Upper lobe of right lung (tissue), 1 donor: Measurements from ENCODE around the gene ELF3. TPM values are rescaled to one million over a fixed set of nuclear protein-coding genes. Genes with fewer than 3 reads are reported as not detected.
A peak's percentile ranks its signal among the peaks of the same experiment; 100 is the strongest.

Source experiments
- ATAC-seq: fragments of 200-7000 bp; cut with Tn5 transposase; one replicate; pipeline ENCODE4 v1.9.1; 2020; ENCODE audit warnings: mild to moderate bottlenecking, moderate library complexity
- DNase-seq: peaks from one replicate; pipeline ENCODE4 v3.0.0-alpha.2; 2020
- H3K27ac ChIP-seq: fragments of 200-600 bp; one replicate; pipeline ENCODE4 v1.8.0; 2022
- H3K27me3 ChIP-seq: fragments of 200-600 bp; one replicate; pipeline ENCODE4 v1.8.0; 2022; ENCODE audit warnings: mild to moderate bottlenecking
- H3K36me3 ChIP-seq: fragments of 200-600 bp; one replicate; pipeline ENCODE4 v1.8.0; 2022
- H3K4me1 ChIP-seq: fragments of 200-600 bp; one replicate; pipeline ENCODE4 v1.8.0; 2022
- H3K4me3 ChIP-seq: fragments of 200-600 bp; one replicate; pipeline ENCODE4 v1.8.0; 2022; ENCODE audit warnings: mild to moderate bottlenecking
- H3K9me3 ChIP-seq: fragments of 200-600 bp; one replicate; pipeline ENCODE4 v1.8.0; 2022
- intact Hi-C: fragments of 100-400 bp; cut with DNase I; formaldehyde crosslinking; loops from one replicate; pipeline ENCODE4 v1.11.0; 2022
- total RNA-seq: library from RNA; stranded (reverse); fragmentation: NEBNext Ultra II Directional; extraction: Animal tissue kit (Norgen Biotek cat#: 25700); gene quantifications from one replicate; pipeline ENCODE4 v1.2.1, GENCODE V29; 2021
- TF ChIP-seq, protein P1 (sequence below): fragments of 200-600 bp; IDR thresholded peaks from one replicate; pipeline ENCODE4 v1.8.0; 2022; ENCODE audit warnings: antibody characterized with exemption
- donor health status: DM: no; HTN: yes; CAD: no; lungs with severe emphysema.

ELF3 gene
- total RNA-seq, 1 donor from 2014 or later: 62.9 TPM

DNA sequence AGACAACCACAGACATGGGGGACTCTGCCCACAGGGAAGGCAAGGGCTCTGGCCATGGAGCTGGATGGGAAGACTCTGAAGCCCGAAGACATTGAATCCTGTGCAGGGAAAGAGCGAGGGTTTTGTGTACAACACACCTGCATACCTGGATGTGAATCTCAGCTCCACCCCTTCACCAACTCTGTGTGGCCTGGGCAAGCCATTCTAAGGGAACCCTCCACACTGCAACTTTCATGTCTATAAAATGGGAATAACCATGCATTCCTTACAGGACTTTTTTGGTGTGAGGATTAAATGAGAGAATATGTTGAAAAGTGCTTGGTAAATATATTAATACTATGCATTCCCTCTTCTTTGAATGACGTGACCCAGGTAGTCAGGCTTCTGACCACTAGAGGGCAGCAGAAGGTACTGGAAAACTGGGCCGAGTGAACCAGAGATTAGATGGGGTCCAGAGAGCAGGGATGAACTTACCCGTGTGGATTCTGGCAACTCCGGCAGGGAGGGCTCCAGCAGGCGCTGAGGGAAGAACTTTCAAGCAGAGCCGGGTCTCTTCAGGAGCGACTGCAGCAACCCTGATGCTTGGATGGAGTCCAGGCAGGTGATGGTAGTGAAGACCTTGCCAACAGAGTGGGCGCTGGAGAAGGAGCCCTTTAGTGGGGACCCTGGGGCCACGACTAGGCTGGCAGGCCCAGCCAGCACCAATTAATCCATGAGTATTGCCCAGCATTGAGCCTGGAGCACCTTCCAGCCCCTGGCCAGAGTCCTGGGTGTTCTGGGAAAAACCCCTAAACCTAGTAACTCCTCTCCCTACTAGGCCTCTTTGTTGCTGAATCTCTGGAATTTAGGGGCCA, 834 bp upstream of the ELF3 start:
- ATAC-seq: peak; percentile 65
- Histone ChIP-seq H3K27me3 (no peaks in the 10 kb centered on the region), H3K9me3 (no peaks in the 10 kb centered on the region), H3K36me3 (peaks cover 32% of the 10 kb centered on the region), H3K4me3 (peak overlapping the region; percentile 8), H3K4me1 (no peaks in the 10 kb centered on the region), H3K27ac (peak overlapping the region; percentile 80)
- TF ChIP-seq, protein P1, sequence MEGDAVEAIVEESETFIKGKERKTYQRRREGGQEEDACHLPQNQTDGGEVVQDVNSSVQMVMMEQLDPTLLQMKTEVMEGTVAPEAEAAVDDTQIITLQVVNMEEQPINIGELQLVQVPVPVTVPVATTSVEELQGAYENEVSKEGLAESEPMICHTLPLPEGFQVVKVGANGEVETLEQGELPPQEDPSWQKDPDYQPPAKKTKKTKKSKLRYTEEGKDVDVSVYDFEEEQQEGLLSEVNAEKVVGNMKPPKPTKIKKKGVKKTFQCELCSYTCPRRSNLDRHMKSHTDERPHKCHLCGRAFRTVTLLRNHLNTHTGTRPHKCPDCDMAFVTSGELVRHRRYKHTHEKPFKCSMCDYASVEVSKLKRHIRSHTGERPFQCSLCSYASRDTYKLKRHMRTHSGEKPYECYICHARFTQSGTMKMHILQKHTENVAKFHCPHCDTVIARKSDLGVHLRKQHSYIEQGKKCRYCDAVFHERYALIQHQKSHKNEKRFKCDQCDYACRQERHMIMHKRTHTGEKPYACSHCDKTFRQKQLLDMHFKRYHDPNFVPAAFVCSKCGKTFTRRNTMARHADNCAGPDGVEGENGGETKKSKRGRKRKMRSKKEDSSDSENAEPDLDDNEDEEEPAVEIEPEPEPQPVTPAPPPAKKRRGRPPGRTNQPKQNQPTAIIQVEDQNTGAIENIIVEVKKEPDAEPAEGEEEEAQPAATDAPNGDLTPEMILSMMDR: peak; percentile 86
- DNase-seq: no peak
- intact Hi-C loops: loop anchor here (5.0 to 10.0 kb wide), 2 partner anchors 123 to 275 kb away; no protein-coding TSS in a partner anchor

DNA sequence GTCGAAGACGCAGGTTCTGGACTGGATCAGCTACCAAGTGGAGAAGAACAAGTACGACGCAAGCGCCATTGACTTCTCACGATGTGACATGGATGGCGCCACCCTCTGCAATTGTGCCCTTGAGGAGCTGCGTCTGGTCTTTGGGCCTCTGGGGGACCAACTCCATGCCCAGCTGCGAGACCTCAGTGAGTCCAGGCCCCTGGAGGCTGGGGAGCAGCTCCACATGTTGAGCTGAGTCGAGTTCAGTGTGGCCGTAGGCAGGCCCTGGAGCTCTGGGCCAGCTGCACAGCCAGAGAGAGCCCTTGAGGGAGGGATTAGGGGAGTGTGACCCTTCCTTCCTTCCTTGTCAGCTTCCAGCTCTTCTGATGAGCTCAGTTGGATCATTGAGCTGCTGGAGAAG, 1.6 kb downstream of the ELF3 start:
- TF ChIP-seq, protein P1: no peak
- Histone ChIP-seq H3K4me1 (no peaks in the 10 kb centered on the region), H3K36me3 (peaks cover 22% of the 10 kb centered on the region), H3K4me3 (peak overlapping the region; percentile 53), H3K27ac (peak overlapping the region; percentile 36), H3K9me3 (no peaks in the 10 kb centered on the region), H3K27me3 (no peaks in the 10 kb centered on the region)
- ATAC-seq (no peak), DNase-seq (no peak)
- intact Hi-C loops: loop anchor here (5.0 kb wide), 1 partner anchor 120 kb away; no protein-coding TSS in a partner anchor

DNA sequence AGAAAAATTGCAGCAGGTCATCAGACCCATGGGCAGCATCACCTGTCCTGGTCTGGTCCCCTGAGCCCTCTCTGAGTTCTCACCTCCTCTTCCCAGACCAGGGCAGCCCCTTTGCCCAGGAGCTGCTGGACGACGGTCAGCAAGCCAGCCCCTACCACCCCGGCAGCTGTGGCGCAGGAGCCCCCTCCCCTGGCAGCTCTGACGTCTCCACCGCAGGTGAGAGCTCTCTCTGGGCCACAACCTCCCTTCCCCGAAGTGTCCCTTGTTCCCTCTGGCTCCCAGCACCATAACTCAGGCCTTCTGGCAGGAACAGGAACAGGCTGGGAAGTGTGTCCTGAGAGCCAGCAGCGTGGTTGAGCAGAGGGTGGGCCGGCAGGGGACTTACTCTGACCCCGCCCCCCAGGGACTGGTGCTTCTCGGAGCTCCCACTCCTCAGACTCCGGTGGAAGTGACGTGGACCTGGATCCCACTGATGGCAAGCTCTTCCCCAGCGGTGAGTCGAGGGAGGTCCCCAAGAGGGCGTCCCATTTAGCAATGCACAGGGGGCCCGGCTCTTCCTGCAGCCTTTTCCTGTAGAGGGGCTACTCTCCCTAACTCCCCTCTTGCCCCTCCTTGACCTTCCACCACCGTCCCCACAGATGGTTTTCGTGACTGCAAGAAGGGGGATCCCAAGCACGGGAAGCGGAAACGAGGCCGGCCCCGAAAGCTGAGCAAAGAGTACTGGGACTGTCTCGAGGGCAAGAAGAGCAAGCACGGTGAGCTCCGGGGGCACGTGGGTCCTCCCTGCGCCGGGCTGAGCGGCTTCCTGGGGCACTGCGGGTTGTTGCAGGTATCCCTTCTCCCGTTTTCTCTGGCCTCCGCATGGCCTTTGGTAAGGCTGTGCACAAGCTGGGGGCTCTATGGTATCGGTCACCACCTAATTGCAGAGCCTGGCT, 2.4 kb downstream of the ELF3 start:
- TF ChIP-seq, protein P1: no peak
- DNase-seq (no peak), ATAC-seq (no peak)
- H3K4me3 ChIP-seq: peak overlapping the region; percentile 53
- intact Hi-C loops: loop anchor here (5.0 kb wide), 1 partner anchor 119 kb away; no protein-coding TSS in a partner anchor
- H3K9me3 ChIP-seq: no peaks in the 10 kb centered on the region
- H3K27ac ChIP-seq: peak overlapping the region; percentile 36
- H3K27me3 ChIP-seq: no peaks in the 10 kb centered on the region
- no peaks in the 10 kb centered on the region for H3K4me1 ChIP-seq
- peaks cover 19% of the 10 kb centered on the region for H3K36me3 ChIP-seq

DNA sequence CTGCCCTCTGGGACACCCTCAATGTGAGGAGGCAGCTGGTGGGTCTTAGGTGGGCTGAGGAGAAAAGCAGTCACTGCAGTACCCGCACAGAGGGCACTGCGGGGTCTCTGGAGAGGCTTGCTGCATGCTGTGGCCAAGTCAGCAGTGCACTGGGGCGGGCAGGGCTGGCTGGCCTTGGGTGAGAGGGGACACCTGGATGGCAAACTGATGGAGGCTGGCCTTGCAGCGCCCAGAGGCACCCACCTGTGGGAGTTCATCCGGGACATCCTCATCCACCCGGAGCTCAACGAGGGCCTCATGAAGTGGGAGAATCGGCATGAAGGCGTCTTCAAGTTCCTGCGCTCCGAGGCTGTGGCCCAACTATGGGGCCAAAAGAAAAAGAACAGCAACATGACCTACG, 3.2 kb downstream of the ELF3 start:
- H3K36me3 ChIP-seq: peaks cover 19% of the 10 kb centered on the region
- no peak for DNase-seq
- ATAC-seq: no peak
- H3K9me3 ChIP-seq: no peaks in the 10 kb centered on the region
- no peaks in the 10 kb centered on the region for H3K4me1 ChIP-seq
- intact Hi-C loops: loop anchor here (5.0 kb wide), 1 partner anchor 119 kb away; no protein-coding TSS in a partner anchor
- TF ChIP-seq, protein P1: no peak
- no peaks in the 10 kb centered on the region for H3K27me3 ChIP-seq
- H3K4me3 ChIP-seq: peak overlapping the region; percentile 53
- H3K27ac ChIP-seq: no peak overlapping the region

DNA sequence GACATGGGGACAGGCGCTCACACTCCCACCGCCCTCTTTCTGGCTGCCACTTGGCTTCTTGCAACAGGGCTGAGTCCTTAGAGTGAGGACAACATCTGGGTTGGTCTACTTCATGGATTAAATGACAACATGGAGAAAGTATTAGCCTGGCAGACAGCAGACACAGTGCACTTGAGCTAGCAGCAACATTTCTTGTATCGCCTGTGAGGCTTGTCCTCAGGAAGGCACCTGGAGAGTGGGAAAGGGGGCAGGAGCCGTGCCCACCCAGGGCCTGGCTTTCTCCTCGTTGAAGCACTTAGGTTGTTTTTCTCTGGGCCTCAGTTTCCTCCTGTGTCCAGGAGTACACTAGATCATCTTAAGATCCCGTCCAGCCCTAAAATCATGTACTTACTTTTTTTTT, 3.7 kb downstream of the ELF3 start:
- no peaks in the 10 kb centered on the region for H3K4me1 ChIP-seq
- no peaks in the 10 kb centered on the region for H3K27me3 ChIP-seq
- no peaks in the 10 kb centered on the region for H3K9me3 ChIP-seq
- no peak overlapping the region for H3K27ac ChIP-seq
- H3K36me3 ChIP-seq: peaks cover 19% of the 10 kb centered on the region
- TF ChIP-seq, protein P1: no peak
- H3K4me3 ChIP-seq: peak overlapping the region; percentile 53
- DNase-seq (no peak), ATAC-seq (no peak)
- intact Hi-C loops: loop anchor here (5.0 kb wide), 1 partner anchor 118 kb away; no protein-coding TSS in a partner anchor
